GM18861 (cell line): ENCODE results near the gene CHGA.

ENCODE experiments used
- ATAC-seq: cut with Tn5 transposase; IDR thresholded peaks from one replicate; pipeline ENCODE4 v1.9.1; 2021; ENCODE audit not compliant: unreplicated experiment

Gene CHGA

GRCh38 chr14:92922883-92923743 lies at the start of gene CHGA:
TSS of gene CHGA (plus strand) at chr14:92923150. CDS start at chr14:92923360, 210 bp downstream.
- no peak for ATAC-seq

GRCh38 chr14:92874962-92875661 lies 47.8 kb upstream of the CHGA start:
- no peak for ATAC-seq

- no peak for ATAC-seq
Observed at GRCh38 chr14:92877757-92878431, 45.1 kb upstream of the CHGA start.

- no peak for ATAC-seq
Observed at GRCh38 chr14:92880351-92880750, 42.6 kb upstream of the CHGA start.

- no peak for ATAC-seq
Observed at GRCh38 chr14:92880851-92881250, 42.1 kb upstream of the CHGA start.

- ATAC-seq = no peak
Observed at GRCh38 chr14:92883066-92883465, 39.9 kb upstream of the CHGA start.

- no peak for ATAC-seq
Observed at GRCh38 chr14:92884410-92884809, 38.5 kb upstream of the CHGA start.

- no peak for ATAC-seq
Observed at GRCh38 chr14:92885279-92886061, 37.5 kb upstream of the CHGA start.

- no peak for ATAC-seq
Observed at GRCh38 chr14:92886337-92886736, 36.6 kb upstream of the CHGA start.

GRCh38 chr14:92887157-92887556 lies 35.8 kb upstream of the CHGA start:
- ATAC-seq = no peak

- no peak for ATAC-seq
Observed at GRCh38 chr14:92888896-92889295, 34.1 kb upstream of the CHGA start.

- ATAC-seq = no peak
Observed at GRCh38 chr14:92890830-92891588, 31.9 kb upstream of the CHGA start.

GRCh38 chr14:92892589-92892988 lies 30.4 kb upstream of the CHGA start:
- ATAC-seq = no peak

GRCh38 chr14:92895352-92895878 lies 27.5 kb upstream of the CHGA start:
- no peak for ATAC-seq

GRCh38 chr14:92897922-92898565 lies 24.9 kb upstream of the CHGA start:
- no peak for ATAC-seq

GRCh38 chr14:92898566-92899131 lies 24.3 kb upstream of the CHGA start:
- ATAC-seq = no peak

GRCh38 chr14:92900660-92901059 lies 22.3 kb upstream of the CHGA start:
- ATAC-seq = no peak

- no peak for ATAC-seq
Observed at GRCh38 chr14:92902191-92902590, 20.8 kb upstream of the CHGA start.

GRCh38 chr14:92902726-92903125 lies 20.2 kb upstream of the CHGA start:
- ATAC-seq = no peak
